HG02870 (cell line): ENCODE results near the gene ESYT3.
"Not testable (repeated sequence)": the region's sequence is repeated elsewhere in the genome, so short reads cannot be mapped to it uniquely, and the experiment has no call there.

Experiments
- ATAC-seq: cut with Tn5 transposase; IDR thresholded peaks from one replicate; pipeline ENCODE4 v1.9.1; 2021; ENCODE audit warnings: mild to moderate bottlenecking, moderate library complexity; ENCODE audit not compliant: unreplicated experiment

ESYT3 gene

DNA sequence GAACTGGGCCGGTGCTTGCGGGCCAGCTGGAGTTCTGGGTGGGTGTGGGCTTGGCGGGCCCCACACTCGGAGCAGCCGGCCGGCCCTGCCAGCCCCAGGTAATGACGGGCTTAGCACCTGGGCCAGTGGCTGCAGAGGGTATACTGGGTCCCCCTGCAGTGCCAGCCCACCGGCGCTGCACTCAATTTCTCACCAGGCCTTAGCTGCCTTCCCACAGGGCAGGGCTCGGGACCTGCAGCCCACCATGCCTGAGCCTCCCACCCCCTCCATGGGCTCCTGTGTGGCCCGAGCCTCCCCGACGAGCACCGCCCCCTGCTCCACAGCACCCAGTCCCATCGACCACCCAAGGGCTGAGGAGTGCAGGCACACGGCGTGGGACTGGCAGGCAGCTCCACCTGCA, 50.3 kb downstream of the ESYT3 start:
- ATAC-seq, result not testable (repeated sequence)

DNA sequence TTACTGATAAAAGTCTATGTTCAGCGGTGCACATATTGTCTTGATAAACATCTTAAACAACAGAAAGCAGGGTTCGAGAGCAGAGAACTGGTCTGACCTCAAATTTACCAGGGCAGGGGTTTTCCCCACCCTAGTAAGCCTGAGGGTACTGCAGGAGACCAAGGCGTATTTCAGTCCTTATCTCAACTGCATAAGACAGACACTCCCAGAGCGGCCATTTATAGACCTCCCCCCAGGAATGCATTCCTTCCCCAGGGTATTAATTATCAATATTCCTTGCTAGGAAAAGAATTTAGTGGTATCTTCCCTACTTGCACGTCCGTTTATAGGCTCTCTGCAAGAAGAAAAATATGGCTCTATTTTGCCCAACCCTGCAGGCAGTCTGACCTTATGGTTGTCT, 52.2 kb downstream of the ESYT3 start:
- ATAC-seq, result not testable (repeated sequence)

DNA sequence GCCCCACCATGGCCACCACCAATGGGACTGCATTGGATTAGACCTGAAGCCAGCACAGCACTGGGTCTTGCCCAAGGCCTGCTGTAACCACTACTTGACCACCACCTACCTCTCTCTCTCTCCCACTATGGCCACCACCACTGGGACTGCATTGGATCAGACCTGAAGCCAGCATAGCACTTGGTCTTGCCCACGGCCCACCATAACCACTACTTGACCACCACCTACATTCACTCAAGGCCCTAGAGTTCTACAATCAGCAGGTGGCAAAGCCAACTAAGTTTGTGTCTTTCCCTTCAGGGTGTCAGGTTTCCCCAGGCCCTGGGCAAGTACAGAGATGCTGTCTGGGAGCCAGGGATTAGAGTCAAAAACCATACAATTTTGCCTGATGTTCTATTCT, 57.6 kb downstream of the ESYT3 start:
- no peak for ATAC-seq

DNA sequence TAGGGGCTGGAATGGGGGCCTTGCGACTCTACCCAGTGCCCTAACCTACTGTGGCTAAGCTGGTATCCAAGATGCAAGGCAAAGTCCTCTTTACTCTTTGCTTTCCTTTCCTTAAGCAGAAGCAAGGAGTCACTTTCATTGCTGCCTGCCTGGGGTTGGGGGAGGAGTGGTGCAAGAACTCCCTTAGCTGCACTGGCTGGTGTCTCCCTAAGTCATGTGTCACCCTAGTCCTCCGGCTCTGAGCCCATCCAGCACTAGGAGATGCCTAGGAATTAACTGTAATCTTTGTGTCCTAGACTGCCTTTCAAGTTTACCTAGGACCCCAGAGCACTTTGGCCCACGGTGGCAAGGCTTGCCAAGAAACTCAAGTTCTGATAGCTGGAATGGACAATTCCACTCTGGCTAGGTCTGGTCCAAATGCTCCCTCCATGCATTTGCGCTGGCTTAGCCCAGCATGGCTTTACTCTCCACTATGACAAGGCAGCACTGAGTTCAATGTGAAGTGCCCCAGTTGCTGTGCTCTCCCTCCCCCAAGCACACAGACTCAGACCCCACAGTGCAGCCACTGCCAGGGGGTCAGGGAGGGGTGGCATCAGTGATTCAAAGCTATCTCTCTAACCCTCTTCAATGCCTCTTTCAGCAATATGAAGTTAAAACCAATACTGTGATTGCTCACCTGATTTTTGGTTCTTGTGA, 58.7 kb downstream of the ESYT3 start:
- ATAC-seq, result no peak

DNA sequence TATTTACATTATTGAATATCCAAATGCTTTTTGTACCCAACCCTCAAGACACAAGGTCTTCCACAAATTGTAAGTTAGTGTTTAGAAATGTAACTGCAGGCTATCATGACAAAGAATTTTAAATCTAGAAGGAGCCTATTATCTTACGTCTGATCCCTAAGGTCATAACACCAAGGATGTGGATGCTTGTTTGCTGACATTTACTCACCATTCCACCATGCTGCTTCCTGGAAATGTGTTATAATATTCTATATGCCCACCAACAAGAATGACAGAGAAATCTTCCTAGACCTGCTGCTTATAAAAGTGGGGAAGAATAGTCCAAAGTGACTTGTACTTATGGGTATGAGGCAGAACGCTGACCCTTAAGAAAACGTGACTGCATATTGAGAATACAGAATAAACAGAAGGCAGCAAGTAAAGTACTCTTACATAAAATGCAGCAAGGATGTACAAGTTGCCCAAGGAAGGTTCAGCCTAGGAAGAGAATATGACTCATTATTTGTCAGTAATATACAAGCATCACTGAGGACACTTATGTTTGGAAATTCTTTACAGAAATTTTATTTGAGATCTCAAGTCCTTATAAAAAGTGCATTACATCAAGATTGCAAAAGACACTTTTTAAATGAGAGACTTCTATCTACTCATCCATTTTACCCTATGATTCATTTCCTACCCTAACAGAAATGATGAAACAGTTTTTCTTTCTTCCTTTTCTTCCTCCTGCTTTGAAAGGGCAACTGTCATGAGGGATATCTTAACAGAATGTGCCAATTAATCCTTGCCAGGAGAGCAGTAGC, 59.6 kb downstream of the ESYT3 start:
- no peak for ATAC-seq

DNA sequence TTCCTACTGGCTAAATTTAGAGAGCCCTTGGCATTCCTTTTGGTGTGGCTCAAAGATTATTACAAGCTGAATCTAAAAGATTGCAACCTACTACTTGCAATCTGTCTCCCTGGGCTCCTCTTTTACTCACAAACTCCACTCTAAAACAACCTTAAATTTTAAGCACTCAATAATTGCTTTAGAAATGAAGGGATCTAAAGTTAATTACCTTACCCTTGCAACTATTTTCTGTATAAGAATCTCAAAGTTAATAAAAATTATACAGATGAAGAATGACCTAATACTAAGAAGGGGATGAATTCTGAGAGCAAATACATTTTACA, 60.2 kb downstream of the ESYT3 start:
- ATAC-seq, result no peak

DNA sequence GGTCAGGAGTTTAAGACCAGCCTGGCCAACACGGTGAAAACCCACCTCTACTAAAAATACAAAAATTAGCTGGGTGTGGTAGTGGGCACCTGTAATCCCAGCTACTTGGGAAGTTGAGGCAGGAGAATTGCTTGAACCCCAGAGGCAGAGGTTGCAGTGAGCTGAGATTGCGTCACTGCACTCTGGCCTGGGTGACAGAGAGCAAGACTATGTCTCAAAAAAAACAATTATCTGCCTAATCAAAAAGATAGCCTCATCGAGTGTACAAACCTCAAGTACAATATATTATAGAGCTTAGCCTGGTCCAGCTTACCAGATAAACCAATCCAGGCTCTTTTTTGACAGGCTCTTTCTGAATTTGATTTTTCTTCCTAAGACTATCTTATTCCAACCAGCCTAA, 61.2 kb downstream of the ESYT3 start:
- not testable (repeated sequence) for ATAC-seq

DNA sequence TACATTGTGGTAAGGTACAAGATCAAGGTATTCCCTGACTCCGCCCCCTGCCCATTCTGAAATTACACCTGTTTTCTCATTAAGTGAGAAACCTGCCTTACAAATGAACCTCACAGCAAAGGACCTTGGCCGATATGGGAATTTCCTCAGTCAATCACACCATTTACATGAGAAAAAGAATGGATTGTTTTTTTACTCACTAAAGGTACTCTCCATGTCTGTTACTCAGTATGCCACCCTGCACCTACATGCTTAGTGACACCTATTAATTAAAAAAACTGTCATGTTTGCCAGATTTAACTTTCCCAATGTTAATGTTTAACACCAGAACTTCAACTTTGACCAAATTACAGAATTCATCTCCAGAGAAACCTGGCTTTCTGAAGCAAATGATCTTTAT, 62.0 kb downstream of the ESYT3 start:
- ATAC-seq, result no peak

DNA sequence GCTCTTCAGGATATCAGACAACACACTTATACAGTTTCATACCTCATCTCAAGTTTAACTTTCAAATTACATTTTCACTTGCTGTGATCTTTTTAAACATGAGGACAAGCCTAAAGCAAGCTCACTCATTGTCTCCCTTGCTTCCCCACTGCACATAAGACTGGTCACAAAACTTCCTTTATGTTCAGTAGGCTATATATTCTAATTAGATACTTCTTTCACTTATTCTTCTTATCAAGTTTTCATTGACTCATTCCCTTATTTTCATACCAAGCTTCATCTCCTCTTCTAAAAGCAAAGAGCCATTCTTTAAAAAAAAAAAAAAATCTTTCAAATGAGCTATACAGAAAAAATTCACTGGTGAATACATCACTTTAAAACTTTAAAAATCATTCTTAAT, 62.6 kb downstream of the ESYT3 start:
- ATAC-seq, result no peak

DNA sequence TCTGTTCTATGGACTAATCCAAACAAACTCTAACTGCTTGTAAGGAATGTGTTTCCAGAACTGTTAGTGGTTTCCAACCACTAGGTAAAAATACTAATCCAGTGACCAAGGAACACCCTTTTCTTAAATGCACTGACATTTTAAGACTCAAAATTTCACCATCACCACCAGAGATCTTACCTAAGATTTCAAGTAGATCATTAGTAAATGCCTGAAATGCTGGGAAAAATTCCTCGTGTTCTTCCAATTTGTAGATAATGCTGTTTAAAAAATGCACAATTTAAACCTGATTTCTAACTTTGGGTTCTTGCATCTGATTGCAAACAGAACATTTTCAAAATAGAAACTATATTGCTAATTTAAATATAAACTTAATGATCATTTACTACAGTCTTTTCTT, 63.4 kb downstream of the ESYT3 start:
- ATAC-seq, result no peak

DNA sequence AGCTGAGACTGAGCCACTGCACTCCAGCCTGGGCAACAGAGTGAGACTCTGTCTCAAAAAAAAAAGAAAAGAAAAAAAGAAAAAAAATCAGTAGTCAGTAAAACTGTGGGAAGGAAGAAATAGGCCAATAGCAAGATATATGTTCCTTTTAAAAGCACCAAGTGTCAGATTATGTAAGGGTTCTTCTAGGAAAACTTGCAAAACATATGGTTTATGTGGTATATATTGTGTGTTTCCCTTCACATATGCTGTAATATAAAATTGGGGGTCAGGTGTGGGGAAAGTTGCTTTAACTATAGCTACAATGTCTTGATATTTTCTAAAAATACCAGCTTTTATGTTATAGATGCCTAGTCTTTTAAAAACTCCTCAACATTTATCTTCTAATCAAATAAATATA, 64.6 kb downstream of the ESYT3 start:
- no peak for ATAC-seq

DNA sequence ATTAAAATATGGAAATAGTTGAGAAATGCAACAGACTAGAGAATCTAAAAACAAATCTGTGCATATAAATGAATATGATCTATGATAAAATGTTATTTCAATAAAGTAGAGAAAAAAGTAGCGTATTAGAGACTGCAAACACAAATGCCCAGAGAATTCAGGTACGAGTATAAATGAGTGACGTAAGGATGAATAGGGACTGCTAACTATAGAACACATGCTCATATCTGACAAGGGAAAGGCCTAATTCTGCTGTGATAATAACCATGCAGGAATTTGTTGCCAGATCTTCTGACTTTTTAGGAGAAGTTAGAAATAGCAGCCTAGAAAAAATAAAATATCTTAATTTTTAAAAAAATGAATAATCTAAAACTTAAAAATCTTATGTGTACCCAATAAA, 73.1 kb downstream of the ESYT3 start:
- ATAC-seq, result no peak

DNA sequence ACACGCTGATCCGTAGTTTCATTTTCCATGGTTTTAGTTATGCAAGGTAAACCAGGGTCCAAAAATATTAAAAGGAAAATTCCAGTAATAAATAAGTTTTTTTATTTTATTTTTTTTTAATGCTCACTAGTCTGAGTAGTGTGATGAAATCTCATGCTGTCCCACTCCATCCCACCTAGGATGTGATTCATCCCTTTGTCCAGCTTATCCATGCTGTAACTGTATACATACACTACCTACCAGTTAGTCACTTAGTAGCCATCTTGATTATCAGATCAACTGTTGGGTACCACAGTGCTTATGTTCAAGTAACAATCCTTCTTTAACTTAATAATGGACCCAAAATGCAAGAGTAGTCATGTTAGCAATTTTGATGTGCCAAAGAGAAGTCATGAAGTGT, 75.2 kb downstream of the ESYT3 start:
- ATAC-seq, result no peak

DNA sequence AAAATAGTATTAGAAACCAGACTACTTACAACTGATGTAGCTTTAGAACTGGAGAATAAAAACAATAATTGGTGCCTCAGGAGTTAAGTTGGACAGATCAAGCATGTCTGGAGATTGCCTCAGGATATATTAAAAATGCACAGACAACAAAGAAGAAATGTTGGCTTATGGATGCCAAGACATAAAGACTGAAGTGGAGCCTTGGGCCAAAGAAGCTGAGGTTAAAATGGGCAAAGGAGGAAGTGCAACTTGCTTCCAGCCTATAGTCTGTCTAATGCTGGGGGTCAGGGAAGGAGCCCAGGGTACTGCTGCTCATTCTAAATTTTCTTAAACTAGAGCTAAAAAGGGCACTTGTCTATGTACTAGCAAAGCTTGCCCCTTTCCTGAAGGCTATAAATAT, 77.5 kb downstream of the ESYT3 start:
- ATAC-seq, result no peak

DNA sequence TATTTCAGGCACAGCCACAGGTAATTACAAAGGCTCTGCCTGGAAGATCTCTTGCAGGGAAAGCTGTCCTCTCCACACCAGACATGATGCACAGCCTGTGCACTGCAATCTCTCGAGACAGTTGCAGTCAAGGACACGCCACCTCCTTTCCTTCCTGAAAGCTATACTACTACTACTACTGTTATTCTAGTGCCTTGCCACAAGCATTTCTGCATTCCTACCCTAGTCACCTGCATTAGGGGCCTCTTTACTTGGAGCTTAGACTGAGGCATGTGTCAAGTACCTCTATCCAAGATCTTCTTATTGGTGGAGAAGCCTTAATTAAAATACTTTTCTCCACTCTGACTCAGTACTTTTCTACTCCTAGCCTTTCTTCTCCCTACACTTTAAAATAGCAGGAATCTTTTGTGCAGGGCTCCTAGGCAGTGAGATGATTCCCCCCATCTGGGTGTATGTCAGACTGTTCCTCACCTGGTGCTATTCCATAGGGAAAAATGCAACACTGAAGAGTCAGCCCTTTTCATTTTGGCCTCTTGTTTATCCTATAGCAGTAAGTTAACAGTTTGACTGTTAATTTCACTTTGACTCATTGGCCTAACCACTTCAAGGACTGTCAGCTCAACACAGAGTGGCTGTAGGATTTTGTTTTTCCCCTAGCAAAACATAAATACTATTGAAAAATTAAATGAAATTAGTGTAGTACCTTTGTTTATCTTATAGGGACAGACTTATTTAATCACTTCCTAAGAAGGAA, 78.9 kb downstream of the ESYT3 start:
- ATAC-seq, result peak; percentile 94

DNA sequence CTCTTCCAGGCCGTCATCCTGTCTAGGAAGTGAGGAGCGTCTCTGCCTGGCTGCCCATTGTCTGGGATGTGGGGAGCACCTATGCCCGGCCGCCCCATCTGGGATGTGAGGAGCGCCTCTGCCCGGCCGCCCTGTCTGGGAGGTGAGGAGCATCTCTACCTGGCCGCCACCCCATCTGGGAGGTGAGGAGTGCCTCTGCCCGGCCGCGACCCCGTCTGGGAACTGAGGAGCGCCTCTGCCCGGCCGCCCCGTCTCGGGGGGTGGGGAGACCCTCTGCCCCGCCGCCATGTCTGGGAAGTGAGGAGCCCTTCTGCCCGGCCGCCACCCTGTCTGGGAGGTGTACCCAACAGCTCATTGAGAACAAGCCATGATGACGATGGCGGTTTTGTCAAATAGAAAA, 87.0 kb downstream of the ESYT3 start:
- ATAC-seq, result not testable (repeated sequence)
